Stimulated activated effector memory CD8-positive, alpha-beta T cell treated with anti-CD3 and anti-CD28 coated beads, Interleukin-12 subunit alpha, Interleukin-12 subunit beta, amount 100 ng/mL, for 72 hours (primary cell): ENCODE measurements around the gene UNC13C.
A peak's percentile ranks its signal among the peaks of the same experiment; 100 is the strongest.
"Not testable (repeated sequence)": the region's sequence is repeated elsewhere in the genome, so short reads cannot be mapped to it uniquely, and the experiment has no call there.

Source experiments
- ATAC-seq: fragments of 150-1000 bp; cut with Tn5 transposase; 2 replicates; pipeline ENCODE4 v1.10.0; 2021
- DNase-seq, 2 donors: peaks; one replicate each; pipeline ENCODE4 v3.0.0; 2021 to 2022; ENCODE audit warnings: low spot score in 2 of 2
- H3K27ac Mint-ChIP-seq: one replicate; pipeline ENCODE4 v1.8.0; 2022; ENCODE audit warnings: mild to moderate bottlenecking, mixed read lengths
- H3K36me3 Mint-ChIP-seq: one replicate; pipeline ENCODE4 v1.8.0; 2022; ENCODE audit warnings: mild to moderate bottlenecking, mixed read lengths
- H3K4me1 Mint-ChIP-seq: one replicate; pipeline ENCODE4 v1.8.0; 2022; ENCODE audit warnings: mixed read lengths
- H3K4me3 Mint-ChIP-seq: one replicate; pipeline ENCODE4 v1.8.0; 2022; ENCODE audit warnings: mild to moderate bottlenecking, mixed read lengths
- H3K9me3 Mint-ChIP-seq: one replicate; pipeline ENCODE4 v1.8.0; 2022; ENCODE audit warnings: mixed read lengths

The UNC13C gene

DNA sequence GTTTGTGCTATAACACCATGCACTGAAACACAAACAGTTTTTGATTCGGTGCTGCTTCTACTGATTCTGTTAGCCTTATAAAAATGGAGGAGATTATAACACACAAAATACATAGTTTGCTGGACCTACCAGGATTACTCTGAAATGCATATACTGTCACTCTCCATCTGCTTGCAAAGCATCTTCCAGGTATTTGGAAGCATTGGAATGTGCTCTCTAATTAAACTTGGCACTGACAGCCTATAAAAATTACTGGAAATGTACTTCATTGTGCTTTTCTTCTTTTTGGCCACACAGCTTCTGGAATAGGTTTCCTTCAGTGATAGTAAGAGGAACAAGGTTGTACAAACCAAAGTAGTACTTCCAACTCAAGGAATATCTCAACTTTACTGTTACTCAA lies 376.1 kb downstream of the UNC13C start:
- Mint-ChIP-seq H3K9me3 (peaks cover 4% of the 10 kb centered on the region), H3K27ac (no peak overlapping the region), H3K4me1 (no peaks in the 10 kb centered on the region)

DNA sequence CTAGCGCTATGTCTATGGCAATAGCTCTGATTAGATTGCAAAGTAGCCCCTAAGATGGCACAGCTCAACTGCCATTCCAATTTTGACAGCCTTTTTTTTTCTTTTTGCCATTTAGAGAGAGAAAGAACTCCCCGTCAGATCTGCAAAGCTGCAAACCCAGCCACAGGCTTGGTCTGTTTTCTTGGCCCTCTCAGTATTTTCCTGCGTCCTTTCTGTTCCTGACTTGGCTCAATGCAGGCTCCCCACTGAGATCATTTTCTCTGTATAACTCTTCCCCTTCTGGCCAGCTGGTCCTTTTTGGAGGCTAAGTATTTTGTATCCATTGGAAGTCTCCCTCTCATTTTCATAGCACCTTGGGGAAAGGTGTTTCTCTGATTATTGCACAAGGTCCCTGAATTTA lies 386.7 kb downstream of the UNC13C start:
- Mint-ChIP-seq H3K9me3 (peaks cover 20% of the 10 kb centered on the region), H3K36me3 (no peaks in the 10 kb centered on the region), H3K27ac (no peak overlapping the region), H3K4me1 (no peaks in the 10 kb centered on the region), H3K4me3 (no peak overlapping the region)
- no peak for DNase-seq
- no peak for ATAC-seq

More for the DNA sequence above, 376.1 kb downstream of the UNC13C start:
- DNase-seq (no peak), ATAC-seq (no peak)
- Mint-ChIP-seq H3K4me3 (no peak overlapping the region), H3K36me3 (no peaks in the 10 kb centered on the region)

DNA sequence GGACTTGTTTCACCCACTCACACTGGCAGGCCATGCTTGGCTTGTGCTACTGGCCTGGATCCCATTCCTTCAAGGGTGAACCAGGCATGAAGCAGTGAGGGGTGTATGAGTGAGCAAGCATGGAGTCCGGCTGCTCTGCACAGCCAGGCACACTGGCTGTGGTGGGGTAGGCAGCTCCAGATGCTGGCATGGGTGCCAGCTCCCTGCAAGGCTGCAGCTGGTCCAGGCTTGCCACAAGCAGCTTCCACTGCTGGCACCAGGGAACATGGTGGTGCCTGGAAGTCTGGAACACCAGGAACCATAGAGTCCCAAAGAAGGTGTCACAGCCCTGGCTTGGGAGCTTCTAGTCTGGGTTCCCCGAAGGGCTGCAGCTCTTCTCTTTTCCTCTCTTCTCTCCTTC lies 395.1 kb downstream of the UNC13C start:
- no peak overlapping the region for H3K27ac Mint-ChIP-seq
- DNase-seq (no peak), ATAC-seq (no peak)
- H3K9me3 Mint-ChIP-seq, result no peaks in the 10 kb centered on the region
- no peak overlapping the region for H3K4me3 Mint-ChIP-seq
- no peaks in the 10 kb centered on the region for H3K4me1 Mint-ChIP-seq
- no peaks in the 10 kb centered on the region for H3K36me3 Mint-ChIP-seq

DNA sequence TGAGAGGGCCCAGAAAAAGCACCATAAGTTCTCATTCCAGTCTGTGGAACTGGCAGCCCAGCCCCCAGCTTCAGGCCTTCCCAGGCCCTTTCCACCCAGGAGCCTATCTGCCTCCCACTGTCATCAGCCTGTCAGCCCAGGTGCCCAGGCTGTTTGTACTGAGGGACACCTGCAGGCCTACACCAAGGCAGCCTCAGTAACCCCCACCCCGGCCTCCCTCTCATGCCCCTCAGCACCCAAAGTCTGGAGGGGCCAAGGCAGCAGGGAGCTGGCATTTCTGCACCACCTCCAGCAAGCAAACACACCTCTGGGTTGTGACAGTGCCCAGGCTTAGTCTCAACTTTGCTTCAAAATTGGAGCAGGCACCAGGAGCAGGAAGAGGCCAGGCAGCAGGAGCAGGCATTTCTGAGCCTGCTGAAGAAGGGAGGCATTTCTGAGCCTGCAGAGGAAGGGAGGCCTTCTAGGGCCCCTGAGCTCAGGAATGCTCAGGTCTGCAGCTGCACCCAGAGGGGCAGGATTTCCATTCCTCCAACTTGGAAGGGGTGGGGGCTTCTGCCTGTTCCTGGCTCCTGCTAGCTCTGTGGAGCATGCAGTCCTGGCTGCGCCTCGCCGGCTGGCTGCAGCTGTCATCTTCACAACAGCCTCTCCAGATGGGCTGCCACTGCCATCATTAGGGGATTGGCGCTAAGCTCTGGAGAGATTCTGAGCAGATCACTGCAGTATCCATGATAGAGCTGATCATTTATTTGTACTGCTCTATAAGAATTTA lies 396.1 kb downstream of the UNC13C start:
- Mint-ChIP-seq H3K36me3 (no peaks in the 10 kb centered on the region), H3K9me3 (no peaks in the 10 kb centered on the region), H3K27ac (no peak overlapping the region), H3K4me3 (no peak overlapping the region), H3K4me1 (no peaks in the 10 kb centered on the region)
- ATAC-seq (peak; percentile 40), DNase-seq (no peak)

DNA sequence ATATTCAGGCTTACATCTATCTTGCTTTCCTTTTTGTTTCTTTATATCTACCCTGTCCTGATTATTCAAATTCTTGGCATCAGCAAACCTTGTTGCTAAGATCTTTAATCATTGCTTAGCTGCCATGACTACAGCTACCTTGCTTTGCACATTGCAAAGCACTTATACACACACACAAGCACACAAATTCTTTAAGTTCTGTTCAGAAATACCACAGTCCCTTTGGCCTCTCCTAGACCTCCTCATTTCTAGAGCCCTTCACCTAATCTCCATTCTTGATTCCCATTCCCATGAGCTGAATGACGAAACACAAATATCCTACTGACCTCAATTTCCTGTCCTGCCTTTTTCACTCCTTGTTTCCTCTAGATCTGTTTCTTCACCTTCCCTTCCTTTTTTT lies 409.6 kb downstream of the UNC13C start:
- Mint-ChIP-seq H3K4me1 (no peaks in the 10 kb centered on the region), H3K4me3 (no peak overlapping the region), H3K36me3 (no peaks in the 10 kb centered on the region), H3K9me3 (no peaks in the 10 kb centered on the region), H3K27ac (no peak overlapping the region)
- ATAC-seq (no peak), DNase-seq (no peak)

DNA sequence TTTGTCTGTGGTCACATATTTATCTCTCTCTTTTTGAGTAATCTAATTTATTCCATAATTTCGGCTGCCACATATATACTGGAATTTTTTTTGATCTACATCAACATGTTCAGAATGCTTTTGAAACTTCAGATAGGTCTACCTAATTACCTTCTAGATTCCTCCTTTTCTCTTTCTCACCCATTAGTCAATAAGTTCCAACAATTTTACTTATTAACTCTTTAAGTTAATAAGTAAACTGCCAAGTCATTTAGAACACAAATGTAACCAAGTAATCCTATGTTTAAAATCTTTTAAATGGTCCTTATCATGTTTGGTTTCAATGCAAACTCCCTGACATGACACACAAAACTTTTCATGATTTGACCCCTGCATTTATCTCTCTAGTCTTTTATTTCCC lies 410.5 kb downstream of the UNC13C start:
- no peaks in the 10 kb centered on the region for H3K4me1 Mint-ChIP-seq
- no peak overlapping the region for H3K4me3 Mint-ChIP-seq
- no peaks in the 10 kb centered on the region for H3K36me3 Mint-ChIP-seq
- no peak overlapping the region for H3K27ac Mint-ChIP-seq
- ATAC-seq (no peak), DNase-seq (no peak)
- H3K9me3 Mint-ChIP-seq, result no peaks in the 10 kb centered on the region

DNA sequence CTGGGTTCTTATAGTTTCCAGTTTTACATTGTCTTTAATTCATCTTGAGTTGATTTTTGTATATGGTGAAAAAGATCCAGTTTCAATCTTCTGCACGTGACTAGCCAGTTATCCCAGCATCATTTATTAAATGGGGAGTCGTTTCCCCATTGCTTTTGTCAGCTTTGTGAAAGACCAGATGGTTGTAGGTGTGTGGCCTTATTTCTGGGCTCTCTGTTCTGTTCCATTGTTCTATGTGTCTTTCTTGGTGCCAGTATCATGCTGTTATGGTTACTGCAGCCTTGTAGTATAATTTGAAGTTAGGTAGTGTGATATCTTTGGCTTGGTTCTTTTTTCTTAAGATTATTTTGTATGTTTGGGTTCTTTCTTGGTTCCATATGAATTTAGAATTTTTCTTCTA lies 432.2 kb downstream of the UNC13C start:
- no peak for ATAC-seq
- no peaks in the 10 kb centered on the region for H3K4me1 Mint-ChIP-seq
- H3K9me3 Mint-ChIP-seq, result no peaks in the 10 kb centered on the region
- no peak overlapping the region for H3K4me3 Mint-ChIP-seq
- no peak for DNase-seq
- H3K36me3 Mint-ChIP-seq, result no peaks in the 10 kb centered on the region
- H3K27ac Mint-ChIP-seq, result no peak overlapping the region

DNA sequence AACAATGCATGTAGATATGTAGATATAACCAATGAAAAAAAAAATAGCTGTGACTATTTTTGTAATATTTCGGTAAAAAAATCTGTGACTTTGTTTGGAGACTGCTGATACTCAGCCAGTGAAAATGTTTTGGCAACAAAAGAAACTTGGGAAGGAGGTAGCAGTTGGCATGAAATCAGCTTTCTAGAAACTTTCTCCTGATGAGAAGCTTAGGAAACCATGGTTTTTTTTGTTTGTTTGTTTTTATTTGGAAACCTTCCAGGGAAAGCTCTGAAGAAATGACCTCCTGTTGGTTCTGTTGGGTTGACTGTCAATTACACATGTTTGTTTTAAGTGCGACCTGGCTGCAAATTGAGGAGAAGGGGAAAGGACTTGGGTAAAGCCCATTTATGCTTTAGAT lies 445.9 kb downstream of the UNC13C start:
- DNase-seq (no peak), ATAC-seq (no peak)
- Mint-ChIP-seq H3K9me3 (peaks cover 3% of the 10 kb centered on the region), H3K4me3 (no peak overlapping the region), H3K36me3 (no peaks in the 10 kb centered on the region), H3K27ac (no peak overlapping the region), H3K4me1 (no peaks in the 10 kb centered on the region)

DNA sequence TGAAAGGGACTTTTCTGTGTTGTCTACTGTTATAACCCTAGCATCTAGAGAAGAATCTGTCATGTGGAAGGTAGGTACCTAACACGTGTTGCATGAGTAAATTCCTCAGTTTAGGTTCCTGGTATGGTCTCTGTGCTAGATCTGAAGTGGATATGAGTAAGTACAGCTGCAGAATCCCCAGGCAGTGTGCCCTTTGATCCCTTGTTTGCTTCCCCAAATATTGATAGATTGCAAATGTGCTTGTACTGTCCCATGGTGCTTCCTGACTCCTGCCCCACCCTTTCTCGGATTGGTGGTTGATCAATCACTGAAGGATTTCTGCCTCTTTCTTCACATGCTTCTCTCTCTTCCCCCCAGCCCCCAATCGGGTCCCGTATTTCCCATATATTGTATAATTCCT lies 450.4 kb downstream of the UNC13C start:
- Mint-ChIP-seq H3K27ac (no peak overlapping the region), H3K4me1 (no peaks in the 10 kb centered on the region), H3K4me3 (no peak overlapping the region), H3K36me3 (no peaks in the 10 kb centered on the region), H3K9me3 (peaks cover 4% of the 10 kb centered on the region)
- no peak for ATAC-seq
- no peak for DNase-seq

DNA sequence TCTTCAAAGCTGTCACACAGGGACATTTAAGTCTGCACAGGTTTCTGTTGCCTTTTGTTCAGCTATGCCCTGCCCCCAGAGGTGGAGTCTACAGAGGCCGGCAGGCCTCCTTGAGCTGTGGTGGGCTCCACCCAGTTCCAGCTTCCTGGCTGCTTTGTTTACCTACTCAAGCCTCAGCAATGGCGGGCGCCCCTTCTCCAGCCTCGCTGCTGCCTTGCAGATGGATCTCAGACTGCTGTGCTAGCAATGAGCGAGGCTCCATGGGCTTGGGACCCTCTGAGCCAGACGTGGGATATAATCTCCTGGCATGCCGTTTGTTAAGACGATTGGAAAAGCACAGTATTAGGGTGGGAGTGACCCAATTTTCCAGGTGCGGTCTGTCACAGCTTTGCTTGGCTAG lies 472.0 kb downstream of the UNC13C start:
- ATAC-seq, H3K4me1 Mint-ChIP-seq, DNase-seq, H3K27ac Mint-ChIP-seq, H3K4me3 Mint-ChIP-seq, H3K36me3 Mint-ChIP-seq: not testable (repeated sequence)
- H3K9me3 Mint-ChIP-seq, result peaks cover 28% of the 10 kb centered on the region

DNA sequence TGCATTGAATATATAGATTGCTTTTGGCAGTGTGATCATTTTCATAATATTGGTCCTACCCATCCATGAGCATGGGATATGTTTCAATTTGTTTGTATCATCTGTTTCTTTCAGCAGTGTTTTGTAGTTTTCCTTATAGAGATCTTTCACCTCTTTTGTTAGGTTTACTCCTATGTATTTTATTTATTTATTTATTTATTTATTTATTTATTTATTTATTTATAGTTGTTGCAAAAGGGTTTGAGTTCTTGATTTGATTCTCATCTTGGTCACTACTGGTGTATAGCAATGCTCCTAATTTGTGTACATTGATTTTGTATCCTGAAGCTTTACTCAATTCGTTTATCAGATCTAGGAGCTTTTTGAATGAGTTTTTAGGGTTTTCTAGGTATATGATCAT lies 478.2 kb downstream of the UNC13C start:
- H3K9me3 Mint-ChIP-seq, result peaks cover 22% of the 10 kb centered on the region
- H3K36me3 Mint-ChIP-seq, result no peaks in the 10 kb centered on the region
- no peak for DNase-seq
- no peaks in the 10 kb centered on the region for H3K4me1 Mint-ChIP-seq
- ATAC-seq, result no peak
- no peak overlapping the region for H3K27ac Mint-ChIP-seq
- H3K4me3 Mint-ChIP-seq, result no peak overlapping the region

DNA sequence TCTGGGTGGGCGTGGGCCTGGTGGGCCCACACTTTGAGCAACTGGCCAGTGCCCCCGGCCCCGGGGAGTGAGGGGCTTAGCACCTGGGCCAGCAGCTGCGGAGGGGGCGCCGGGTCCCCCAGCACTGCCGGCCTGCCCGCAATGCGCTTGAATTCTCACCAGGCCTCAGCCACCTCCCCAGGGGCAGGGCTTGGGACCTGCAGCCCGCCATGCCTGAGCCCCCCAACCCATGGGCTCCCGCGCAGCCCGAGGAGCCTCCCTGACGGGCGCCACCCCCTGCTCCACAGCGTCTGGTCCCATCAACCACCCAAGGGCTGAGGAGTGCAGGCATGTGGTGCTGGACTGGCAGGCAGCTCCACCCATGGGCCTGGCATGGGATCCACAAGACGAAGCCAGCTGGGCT lies 484.3 kb downstream of the UNC13C start:
- DNase-seq (no peak), ATAC-seq (no peak)
- H3K9me3 Mint-ChIP-seq, result peaks cover 12% of the 10 kb centered on the region
- no peak overlapping the region for H3K4me3 Mint-ChIP-seq
- no peak overlapping the region for H3K27ac Mint-ChIP-seq
- H3K4me1 Mint-ChIP-seq, result no peaks in the 10 kb centered on the region
- H3K36me3 Mint-ChIP-seq, result no peaks in the 10 kb centered on the region

DNA sequence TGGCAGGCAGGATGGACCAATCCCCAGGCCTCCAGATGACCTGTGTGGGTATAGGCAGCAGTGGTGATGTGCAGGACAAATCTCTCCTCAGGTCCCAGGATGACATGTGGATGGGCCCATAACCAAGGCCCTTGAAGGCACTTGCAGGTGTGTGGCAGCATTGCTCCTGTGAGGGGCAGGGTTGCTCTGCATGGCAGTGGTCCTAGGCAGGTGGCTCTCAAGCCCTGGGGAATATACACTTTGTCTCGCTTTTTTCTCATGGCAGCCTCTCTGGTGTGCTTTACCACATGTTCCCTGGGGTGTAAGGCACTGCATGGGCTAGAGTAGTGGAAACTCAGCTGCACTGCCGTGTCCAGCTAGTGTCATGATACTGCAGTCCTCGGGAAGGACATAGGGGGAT lies 503.6 kb downstream of the UNC13C start:
- Mint-ChIP-seq H3K4me3 (no peak overlapping the region), H3K4me1 (no peaks in the 10 kb centered on the region), H3K9me3 (peaks cover 12% of the 10 kb centered on the region), H3K27ac (no peak overlapping the region), H3K36me3 (no peaks in the 10 kb centered on the region)
- DNase-seq (no peak), ATAC-seq (no peak)

DNA sequence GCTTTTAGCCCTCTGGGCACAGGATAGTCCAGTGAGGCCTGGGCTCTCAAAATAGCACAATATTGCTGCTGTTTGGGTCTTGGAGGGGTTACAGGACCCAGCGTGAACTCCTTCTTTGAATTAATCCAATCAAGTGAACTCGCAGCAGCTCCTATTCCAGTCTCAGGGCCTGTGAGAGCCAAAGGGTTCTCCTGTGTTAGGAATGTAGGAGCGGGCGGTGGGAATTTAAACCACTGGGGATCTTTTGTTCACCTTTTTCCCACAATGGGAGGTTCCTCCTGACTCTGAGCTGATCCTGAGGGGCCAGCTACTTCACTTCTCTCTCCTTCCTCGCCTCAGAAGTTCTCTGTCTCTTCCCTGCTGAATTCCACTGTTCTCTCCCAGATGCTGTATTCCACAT lies 504.0 kb downstream of the UNC13C start:
- no peaks in the 10 kb centered on the region for H3K4me1 Mint-ChIP-seq
- H3K27ac Mint-ChIP-seq, result no peak overlapping the region
- DNase-seq (no peak), ATAC-seq (no peak)
- no peak overlapping the region for H3K4me3 Mint-ChIP-seq
- H3K36me3 Mint-ChIP-seq, result no peaks in the 10 kb centered on the region
- H3K9me3 Mint-ChIP-seq, result peaks cover 12% of the 10 kb centered on the region

DNA sequence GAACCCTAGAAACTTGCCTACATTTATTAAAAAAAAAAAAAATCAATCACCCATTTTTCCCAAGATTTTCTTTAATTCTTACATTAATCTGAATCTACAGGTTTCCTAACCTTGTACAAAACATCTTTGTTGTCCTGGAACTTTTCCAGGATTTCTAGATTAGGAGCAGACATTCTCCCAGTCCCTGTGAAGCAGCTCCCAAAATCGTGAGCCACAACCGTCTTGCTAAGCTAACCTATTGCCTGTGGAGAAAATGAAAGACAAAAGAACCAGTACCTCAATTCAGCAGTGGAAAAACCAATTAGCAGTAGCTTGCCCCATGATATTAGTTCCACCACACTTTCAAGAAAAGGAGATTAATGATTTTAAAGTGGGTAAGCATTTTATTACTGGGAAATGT lies 522.1 kb downstream of the UNC13C start:
- no peaks in the 10 kb centered on the region for H3K36me3 Mint-ChIP-seq
- no peak overlapping the region for H3K4me3 Mint-ChIP-seq
- ATAC-seq, result no peak

DNA sequence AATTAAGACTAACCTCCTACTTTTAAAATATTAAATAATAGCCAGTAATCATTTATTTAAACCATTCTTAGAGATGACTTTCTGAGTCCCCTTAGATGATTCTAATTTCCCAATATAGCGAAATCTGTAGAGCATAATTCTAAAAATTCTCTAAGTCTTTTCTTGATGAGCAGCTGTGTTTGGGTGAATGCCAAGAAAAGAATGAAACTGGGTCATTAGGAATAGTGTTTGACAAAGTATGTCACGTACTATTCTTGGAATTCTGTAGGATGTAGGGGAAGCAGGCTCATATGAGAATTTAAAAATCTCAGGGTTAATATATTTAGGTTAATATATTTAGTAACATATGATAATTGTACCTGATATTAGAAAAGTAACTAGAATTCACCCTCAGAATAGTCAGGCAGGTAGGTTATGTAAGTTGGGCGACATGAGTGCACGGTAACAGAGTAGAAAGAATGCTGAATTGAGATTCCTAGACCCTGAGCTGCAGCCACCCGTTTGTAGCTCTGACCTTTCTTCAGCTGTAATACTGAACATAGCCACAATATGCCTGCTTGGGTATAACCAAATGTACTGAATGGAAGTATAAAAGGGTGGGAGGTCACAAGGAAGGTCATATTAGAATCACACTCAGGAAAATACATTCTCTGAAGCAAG lies 524.3 kb downstream of the UNC13C start:
- ATAC-seq, result no peak
- no peaks in the 10 kb centered on the region for H3K4me1 Mint-ChIP-seq
- H3K27ac Mint-ChIP-seq, result no peak overlapping the region
- H3K36me3 Mint-ChIP-seq, result no peaks in the 10 kb centered on the region
- no peak for DNase-seq
- H3K9me3 Mint-ChIP-seq, result no peaks in the 10 kb centered on the region
- H3K4me3 Mint-ChIP-seq, result no peak overlapping the region

More for the DNA sequence above, 522.1 kb downstream of the UNC13C start:
- Mint-ChIP-seq H3K9me3 (no peaks in the 10 kb centered on the region), H3K4me1 (no peaks in the 10 kb centered on the region), H3K27ac (no peak overlapping the region)
- DNase-seq, result no peak
